Breast epithelium (tissue), 3 donors: Measurements from ENCODE around the gene ALG12. TPM values are rescaled to one million over a fixed set of nuclear protein-coding genes. Genes with fewer than 3 reads are reported as not detected.

Experiments used
- total RNA-seq, 3 donors: library from RNA; depleted of rRNA; stranded (reverse); fragments of >200 nt; gene quantifications; one replicate each; pipeline ENCODE4 v1.1.0, GENCODE V29; 2016

The ALG12 gene
- total RNA-seq, 3 donors from 2014 or later, result 16.6 to 22.4 (median 19.7) TPM

Other genes starting within 250 kb of the ALG12 start
- 10 to 100 TPM; 33.4 to 35.1 (median 34.1) TPM for gene BRD1, start 90.6 kb downstream of the ALG12 start, total RNA-seq
- 10 to 100 TPM in 2 of 3 donors, 1 to 10 TPM in 1; 7.5 to 11.3 (median 10.5) TPM for gene ZBED4, start 64.6 kb downstream of the ALG12 start, total RNA-seq
- 10 to 100 TPM; 20.6 to 59.3 (median 39.5) TPM for gene CRELD2, start 196 bp upstream of the ALG12 start, total RNA-seq
- gene PIM3, start 42.3 kb upstream of the ALG12 start, total RNA-seq, result 10 to 100 TPM; 63.0 to 92.1 (median 87.1) TPM
- gene IL17REL, start 94.3 kb upstream of the ALG12 start, total RNA-seq, result not detected
- not detected for gene TTLL8, start 139.9 kb upstream of the ALG12 start, total RNA-seq
- gene MLC1, start 167.0 kb upstream of the ALG12 start, total RNA-seq, result under 1 TPM in 1 of 3 donors, not detected in 2; 0.15 TPM
- gene MOV10L1, start 171.6 kb upstream of the ALG12 start, total RNA-seq, result under 1 TPM; 0.16 to 0.44 (median 0.33) TPM